GM23248 (cell line): Measurements from ENCODE around the gene PHYKPL.

Experiments
- EZH2 ChIP-seq: fragments of 200-600 bp; sonication (generic); IDR thresholded peaks from 2 replicates; pipeline ENCODE4 v1.6.1; 2018; ENCODE audit warnings: antibody characterized with exemption, mild to moderate bottlenecking; ENCODE audit not compliant: insufficient read depth, poor library complexity, severe bottlenecking
- EZH2phosphoT487 ChIP-seq: fragments of 200-600 bp; sonication (generic); IDR thresholded peaks from 2 replicates; pipeline ENCODE4 v1.6.1; 2018; ENCODE audit warnings: antibody characterized with exemption, moderate library complexity, mild to moderate bottlenecking, low read depth; ENCODE audit not compliant: insufficient read depth

DNA sequence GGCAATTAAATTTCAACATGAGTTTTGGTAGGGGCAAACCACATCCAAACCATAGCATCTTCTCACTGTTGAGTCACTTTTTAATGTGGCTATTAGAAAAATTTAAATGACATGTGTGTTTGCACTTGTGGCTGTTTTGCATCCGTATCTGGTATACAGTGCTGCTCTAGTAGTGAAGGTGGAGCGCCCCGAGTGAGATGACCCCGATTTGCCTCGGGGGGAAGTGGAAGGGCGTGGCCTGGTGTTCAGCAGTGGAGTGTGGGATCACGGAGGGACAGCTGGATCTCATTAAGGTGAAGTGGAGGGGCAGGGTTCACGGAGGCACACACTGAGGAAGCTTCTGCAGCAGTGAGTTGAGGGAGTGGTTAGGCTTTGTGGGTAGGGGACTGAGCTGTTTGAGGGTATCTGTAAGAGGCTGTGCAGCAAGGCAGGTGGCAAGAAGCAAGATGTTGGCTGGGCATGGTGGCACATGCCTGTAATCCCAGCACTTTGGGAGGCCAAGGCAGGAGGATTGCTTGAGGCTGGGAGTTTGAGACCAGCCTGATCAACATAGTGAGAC lies 39.3 kb downstream of the PHYKPL start:
- TF ChIP-seq EZH2phosphoT487: no peak
- no peak for TF ChIP-seq EZH2
